ENCODE measurements around the gene HPSE2.

GRCh38 chr10:98430427-98430826 is 805.2 kb downstream of the HPSE2 start:
- TF ChIP-seq POLR2A (IDR thresholded peaks at IDR 0.05) (no peak), POLR2AphosphoS5 (IDR thresholded peaks at IDR 0.05; ENCODE audit: insufficient read depth in 1 of 2, low read depth in 1 of 2) (no peak)
- TF ChIP-seq, protein P1, sequence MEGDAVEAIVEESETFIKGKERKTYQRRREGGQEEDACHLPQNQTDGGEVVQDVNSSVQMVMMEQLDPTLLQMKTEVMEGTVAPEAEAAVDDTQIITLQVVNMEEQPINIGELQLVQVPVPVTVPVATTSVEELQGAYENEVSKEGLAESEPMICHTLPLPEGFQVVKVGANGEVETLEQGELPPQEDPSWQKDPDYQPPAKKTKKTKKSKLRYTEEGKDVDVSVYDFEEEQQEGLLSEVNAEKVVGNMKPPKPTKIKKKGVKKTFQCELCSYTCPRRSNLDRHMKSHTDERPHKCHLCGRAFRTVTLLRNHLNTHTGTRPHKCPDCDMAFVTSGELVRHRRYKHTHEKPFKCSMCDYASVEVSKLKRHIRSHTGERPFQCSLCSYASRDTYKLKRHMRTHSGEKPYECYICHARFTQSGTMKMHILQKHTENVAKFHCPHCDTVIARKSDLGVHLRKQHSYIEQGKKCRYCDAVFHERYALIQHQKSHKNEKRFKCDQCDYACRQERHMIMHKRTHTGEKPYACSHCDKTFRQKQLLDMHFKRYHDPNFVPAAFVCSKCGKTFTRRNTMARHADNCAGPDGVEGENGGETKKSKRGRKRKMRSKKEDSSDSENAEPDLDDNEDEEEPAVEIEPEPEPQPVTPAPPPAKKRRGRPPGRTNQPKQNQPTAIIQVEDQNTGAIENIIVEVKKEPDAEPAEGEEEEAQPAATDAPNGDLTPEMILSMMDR (IDR thresholded peaks at IDR 0.05): no peak

Data from vagina (tissue), 2 donors.